ENCODE data around the gene ICAM1. TPM values are rescaled to one million over a fixed set of nuclear protein-coding genes. Genes with fewer than 3 reads are reported as not detected.
A peak's percentile ranks its signal among the peaks of the same experiment; 100 is the strongest.

Gene ICAM1
- total and polyA plus RNA-seq, 2 of the 8 experiments (the other 6 are each of a cell fraction or from before 2014, with no cell fraction given) = 4.0 to 9.4 TPM

- H4K5ac ChIP-seq (ENCODE audit: insufficient read length, low read depth, low read length) = no peak overlapping the region
- H2BK120ac ChIP-seq (replicated peaks; ENCODE audit: low read depth, low read length) = no peak overlapping the region
- no peak overlapping the region for H3K18ac ChIP-seq (ENCODE audit: extremely low read depth, low read length)
- H4K20me1 ChIP-seq (replicated peaks in 1 of 2; ENCODE audit: control insufficient read depth in 1 of 2, insufficient read depth in 2 of 2, low read length in 2 of 2) = peaks cover 0 to 26% of the 10 kb centered on the region in 2 experiments
- no peak overlapping the region for H2BK20ac ChIP-seq (ENCODE audit: low read length)
- no peak overlapping the region for H3K27ac ChIP-seq (ENCODE audit: low read depth, low read length)
- H3K9ac ChIP-seq (replicated peaks in 1 of 4; ENCODE audit: extremely low read depth in 1 of 4, low read depth in 3 of 4, low read length in 3 of 4) = no peak overlapping the region
- H3K4me3 ChIP-seq (ENCODE audit: extremely low read depth in 1 of 4, insufficient read depth in 2 of 4, low read depth in 3 of 4, low read length in 4 of 4) = no peak overlapping the region
- no peak overlapping the region for H3K23ac ChIP-seq (ENCODE audit: insufficient read length)
- DNase-seq (ENCODE audit: low read depth in 1 of 2, low spot score in 2 of 2) (no peak), FAIRE-seq (no peak)
- H3K36me3 ChIP-seq (ENCODE audit: control insufficient read depth in 2 of 4, insufficient read depth in 4 of 4, low read length in 3 of 4) = no peaks in the 10 kb centered on the region
- H3K23me2 ChIP-seq (ENCODE audit: low read depth, low read length) = peaks cover 34% of the 10 kb centered on the region; the same call in 1 of the 2 replicates
- H3K4ac ChIP-seq (replicated peaks; ENCODE audit: insufficient read length, low read depth, low read length) = no peak overlapping the region
- H3K4me1 ChIP-seq (replicated peaks in 1 of 4; ENCODE audit: control insufficient read depth in 3 of 4, insufficient read depth in 4 of 4, low read length in 3 of 4) = peaks cover 0 to 44% (median 21%) of the 10 kb centered on the region in 4 experiments; a peak in 6 of 7 replicates
- peak overlapping the region; percentile 11; the same call in 1 of the 2 replicates for H2BK12ac ChIP-seq (ENCODE audit: low read depth, low read length)
- H4K91ac ChIP-seq (replicated peaks; ENCODE audit: insufficient read length, low read length) = no peak overlapping the region
- no peak overlapping the region for H2AFZ ChIP-seq (ENCODE audit: low read length)
- H3K4me2 ChIP-seq (ENCODE audit: insufficient read depth in 1 of 2, low read depth in 2 of 2, low read length in 2 of 2) = peak overlapping the region in 1 of 2 experiments; percentile 84; a peak in 1 of 4 replicates
- 85% methylated on average over 49 of the region's 49 CpGs; no CpG with 5 or more reads in 1 of the 2 experiments for WGBS, 2 experiments (ENCODE audit: extremely low coverage in 1 of 2, insufficient coverage in 1 of 2, insufficient read length in 1 of 2, insufficient replicate concordance in 2 of 2, low coverage in 1 of 2, low lambda C conversion rate in 2 of 2, missing lambda C conversion rate in 1 of 2)
- no peak overlapping the region for H3K56ac ChIP-seq (replicated peaks; ENCODE audit: insufficient read length, low read depth, low read length)
- H3K27me3 ChIP-seq (replicated peaks in 1 of 4; ENCODE audit: control insufficient read depth in 3 of 4, extremely low read depth in 1 of 4, insufficient read depth in 3 of 4, low read length in 3 of 4) = peaks cover 50 to 84% (median 76%) of the 10 kb centered on the region in 4 experiments
- ChIA-PET POLR2A (ENCODE audit: partially characterized antibody) (interaction anchor here (1.0 to 2.4 kb wide), 3 partner anchors 8 to 40 kb away, joined by 3 to 7 read pairs (median 4); partner anchors contain the start of gene RAVER1), CTCF (ENCODE audit: partially characterized antibody) (interaction anchor here (0.7 to 3.7 kb wide), 8 partner anchors 13 to 1960 kb away, joined by 3 to 29 read pairs (median 4); partner anchors contain the start of genes CDC37 and ICAM1)
- no peak overlapping the region for H2BK5ac ChIP-seq (ENCODE audit: low read depth, low read length)
- peak overlapping the region; percentile 39; the same call in 1 of the 2 replicates for H2AK5ac ChIP-seq (ENCODE audit: low read depth, low read length)
- H4K8ac ChIP-seq (ENCODE audit: extremely low read depth, insufficient read depth, low read length) = no peak overlapping the region
- H3K9me3 ChIP-seq (ENCODE audit: insufficient read depth in 2 of 2, low read depth in 1 of 2, low read length in 1 of 2) = no peaks in the 10 kb centered on the region
- no peak overlapping the region for H2BK15ac ChIP-seq (ENCODE audit: low read length)
- TF ChIP-seq EZH2 (IDR thresholded peaks at IDR 0.05; ENCODE audit: low read depth, low read length, severe bottlenecking) = peak; percentile 5
- no peak for TF ChIP-seq USF2 (IDR thresholded peaks at IDR 0.05; ENCODE audit: low read length)
- TF ChIP-seq KDM4A (IDR thresholded peaks at IDR 0.05; ENCODE audit: low read depth, low read length, severe bottlenecking) = no peak
- H3K14ac ChIP-seq (ENCODE audit: insufficient read length) = no peak overlapping the region
- H3K79me1 ChIP-seq (ENCODE audit: low read depth, low read length) = no peaks in the 10 kb centered on the region
- no peaks in the 10 kb centered on the region for H3K79me2 ChIP-seq (ENCODE audit: control insufficient read depth in 1 of 2, insufficient read depth in 2 of 2, low read length in 2 of 2)
Measured at GRCh38 chr19:10293637-10294367, 22.9 kb downstream of the ICAM1 start.

Measured in H1 (cell line).